Measurements from ENCODE around the gene TANGO2. TPM values are rescaled to one million over a fixed set of nuclear protein-coding genes. Genes with fewer than 3 reads are reported as not detected.
A peak's percentile ranks its signal among the peaks of the same experiment; 100 is the strongest.

Gene TANGO2
- polyA plus RNA-seq, 1 donor from 2014 or later = 12.7 TPM

DNA sequence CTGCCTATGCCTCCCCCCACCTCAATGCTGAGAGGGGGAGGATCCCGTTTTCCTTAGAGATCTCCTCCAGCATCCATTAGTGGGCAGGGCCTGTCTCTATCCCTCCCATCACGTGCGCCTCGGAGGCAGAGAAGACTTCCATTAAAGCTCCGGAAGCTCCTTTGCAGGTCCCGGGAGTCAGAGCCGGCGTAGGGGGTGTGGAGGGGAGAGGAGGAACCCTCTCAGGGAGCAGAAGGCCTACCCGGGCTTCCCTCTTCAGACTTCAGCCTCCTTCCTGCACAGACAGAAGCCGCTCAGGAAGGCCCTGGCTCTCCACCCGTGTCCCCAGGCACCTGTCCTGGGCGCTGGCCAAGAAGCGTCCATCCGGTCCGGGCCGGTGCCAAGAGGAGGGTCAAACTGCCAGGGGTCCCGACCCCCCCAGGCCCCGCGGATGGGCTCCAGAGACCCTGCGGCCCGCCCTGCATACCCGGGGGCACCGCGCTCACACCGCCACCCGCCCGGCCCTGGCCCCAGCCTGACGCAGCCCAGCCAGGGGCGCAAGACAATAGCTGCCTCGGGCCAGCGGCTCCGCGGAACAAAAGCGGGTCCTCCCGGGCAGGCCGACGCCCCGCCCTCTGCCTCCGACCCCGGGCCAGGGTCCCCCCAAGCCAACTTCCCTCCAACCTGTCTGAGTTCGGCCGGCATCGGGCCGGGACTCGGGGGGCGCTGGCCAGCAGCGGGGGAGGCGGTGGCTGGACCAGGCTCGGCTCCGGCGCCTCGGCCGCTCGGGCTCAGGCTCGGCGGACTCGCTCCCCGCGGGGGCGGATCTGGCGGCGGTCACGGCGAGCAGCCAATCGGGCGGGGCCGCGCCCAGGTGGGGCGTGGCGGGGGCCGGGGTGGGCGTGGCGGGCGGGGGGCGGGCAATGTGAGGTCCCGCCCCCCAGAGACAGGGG lies 34.2 kb upstream of the TANGO2 start:
- H3K9ac ChIP-seq (ENCODE audit: low read length) = peak overlapping the region; percentile 93
- H3F3A ChIP-seq (ENCODE audit: insufficient read depth, low read length, poor library complexity, severe bottlenecking) = no peaks in the 10 kb centered on the region
- peaks cover 24% of the 10 kb centered on the region for H3K79me2 ChIP-seq (replicated peaks; ENCODE audit: insufficient read depth, low read length)
- peak overlapping the region; percentile 73 for H2AFZ ChIP-seq (ENCODE audit: low read depth, low read length)
- H3K9me3 ChIP-seq (ENCODE audit: low read length) = no peaks in the 10 kb centered on the region
- H3K27ac ChIP-seq (ENCODE audit: low read length) = peak overlapping the region; percentile 81
- no peaks in the 10 kb centered on the region for H3K36me3 ChIP-seq (ENCODE audit: insufficient read depth, low read length)
- TF ChIP-seq MXI1 (conservative IDR thresholded peaks at IDR 0.05; ENCODE audit: poor library complexity, severe bottlenecking) = peak; percentile 56
- peak; percentile 86 for TF ChIP-seq POLR2AphosphoS5 (IDR thresholded peaks at IDR 0.05)
- TF ChIP-seq REST (IDR thresholded peaks at IDR 0.05; ENCODE audit: borderline replicate concordance) = peak; percentile 52
- peak; percentile 66 for TF ChIP-seq TAF1 (IDR thresholded peaks at IDR 0.05; ENCODE audit: low read depth)
- TF ChIP-seq, protein P1, sequence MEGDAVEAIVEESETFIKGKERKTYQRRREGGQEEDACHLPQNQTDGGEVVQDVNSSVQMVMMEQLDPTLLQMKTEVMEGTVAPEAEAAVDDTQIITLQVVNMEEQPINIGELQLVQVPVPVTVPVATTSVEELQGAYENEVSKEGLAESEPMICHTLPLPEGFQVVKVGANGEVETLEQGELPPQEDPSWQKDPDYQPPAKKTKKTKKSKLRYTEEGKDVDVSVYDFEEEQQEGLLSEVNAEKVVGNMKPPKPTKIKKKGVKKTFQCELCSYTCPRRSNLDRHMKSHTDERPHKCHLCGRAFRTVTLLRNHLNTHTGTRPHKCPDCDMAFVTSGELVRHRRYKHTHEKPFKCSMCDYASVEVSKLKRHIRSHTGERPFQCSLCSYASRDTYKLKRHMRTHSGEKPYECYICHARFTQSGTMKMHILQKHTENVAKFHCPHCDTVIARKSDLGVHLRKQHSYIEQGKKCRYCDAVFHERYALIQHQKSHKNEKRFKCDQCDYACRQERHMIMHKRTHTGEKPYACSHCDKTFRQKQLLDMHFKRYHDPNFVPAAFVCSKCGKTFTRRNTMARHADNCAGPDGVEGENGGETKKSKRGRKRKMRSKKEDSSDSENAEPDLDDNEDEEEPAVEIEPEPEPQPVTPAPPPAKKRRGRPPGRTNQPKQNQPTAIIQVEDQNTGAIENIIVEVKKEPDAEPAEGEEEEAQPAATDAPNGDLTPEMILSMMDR (IDR thresholded peaks at IDR 0.05; ENCODE audit: poor library complexity, severe bottlenecking) = no peak
- TF ChIP-seq EP300 (conservative IDR thresholded peaks at IDR 0.05; ENCODE audit: poor library complexity, severe bottlenecking) = no peak
- H3K27me3 ChIP-seq (ENCODE audit: insufficient read depth, low read depth, low read length) = no peaks in the 10 kb centered on the region
- H3K9me2 ChIP-seq (ENCODE audit: insufficient read depth, low read length) = no peaks in the 10 kb centered on the region
- peak overlapping the region; percentile 92 for H3K4me2 ChIP-seq (ENCODE audit: low read length)
- H3K4me3 ChIP-seq (ENCODE audit: low read length) = peak overlapping the region; percentile 95
- no peaks in the 10 kb centered on the region for H4K20me1 ChIP-seq (ENCODE audit: insufficient read depth)

- no peak for TF ChIP-seq EZH2 (IDR thresholded peaks at IDR 0.05; ENCODE audit: borderline replicate concordance, insufficient read depth, low read length, poor library complexity, severe bottlenecking)
- no peak for TF ChIP-seq SMC3 (conservative IDR thresholded peaks at IDR 0.05; ENCODE audit: poor library complexity)
- TF ChIP-seq REST (IDR thresholded peaks at IDR 0.05; ENCODE audit: borderline replicate concordance) = no peak
- TF ChIP-seq RAD21 (conservative IDR thresholded peaks at IDR 0.05) = no peak
- no peak for TF ChIP-seq POLR2AphosphoS5 (IDR thresholded peaks at IDR 0.05)
- no peak for TF ChIP-seq MXI1 (conservative IDR thresholded peaks at IDR 0.05; ENCODE audit: poor library complexity, severe bottlenecking)
- Histone ChIP-seq H2AFZ (ENCODE audit: low read depth, low read length) (no peak overlapping the region), H3K27me3 (ENCODE audit: insufficient read depth, low read depth, low read length) (no peaks in the 10 kb centered on the region), H3K9me3 (ENCODE audit: low read length) (no peaks in the 10 kb centered on the region), H3K36me3 (ENCODE audit: insufficient read depth, low read length) (no peaks in the 10 kb centered on the region), H3K9ac (ENCODE audit: low read length) (no peak overlapping the region), H3K4me3 (ENCODE audit: low read length) (peak overlapping the region; percentile 45), H3K9me2 (ENCODE audit: insufficient read depth, low read length) (no peaks in the 10 kb centered on the region), H4K20me1 (ENCODE audit: insufficient read depth) (no peaks in the 10 kb centered on the region), H3K27ac (ENCODE audit: low read length) (no peak overlapping the region), H3K4me2 (ENCODE audit: low read length) (no peak overlapping the region), H3F3A (ENCODE audit: insufficient read depth, low read length, poor library complexity, severe bottlenecking) (no peaks in the 10 kb centered on the region), H3K79me2 (replicated peaks; ENCODE audit: insufficient read depth, low read length) (peaks cover 24% of the 10 kb centered on the region)
Observed at GRCh38 chr22:19987394-19988306, 33.3 kb upstream of the TANGO2 start.

Measured in neural cell (in vitro differentiated cells).